Measurements from ENCODE around the gene GINM1.

GINM1 gene

DNA sequence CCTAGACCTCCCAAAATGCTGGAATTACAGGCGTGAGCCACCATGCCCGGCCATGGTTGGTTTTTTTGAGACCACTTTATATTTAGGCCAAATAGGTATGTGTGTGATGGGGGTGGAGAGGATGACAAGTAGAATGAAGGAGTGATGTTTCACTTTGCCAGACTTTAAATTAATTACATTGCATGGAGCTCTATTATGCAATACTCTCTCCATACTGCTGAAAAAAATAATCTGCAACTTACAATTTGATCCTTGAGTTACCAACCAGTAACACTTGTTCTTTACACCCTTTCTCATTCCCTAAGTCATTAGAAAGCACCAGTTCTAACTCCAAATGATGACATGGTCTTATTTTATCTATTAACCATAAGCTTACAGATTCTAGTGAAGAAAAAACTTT, 26.8 kb downstream of the GINM1 start:
- no peak overlapping the region for H3K4me3 ChIP-seq (ENCODE audit: low read depth, low read length)

DNA sequence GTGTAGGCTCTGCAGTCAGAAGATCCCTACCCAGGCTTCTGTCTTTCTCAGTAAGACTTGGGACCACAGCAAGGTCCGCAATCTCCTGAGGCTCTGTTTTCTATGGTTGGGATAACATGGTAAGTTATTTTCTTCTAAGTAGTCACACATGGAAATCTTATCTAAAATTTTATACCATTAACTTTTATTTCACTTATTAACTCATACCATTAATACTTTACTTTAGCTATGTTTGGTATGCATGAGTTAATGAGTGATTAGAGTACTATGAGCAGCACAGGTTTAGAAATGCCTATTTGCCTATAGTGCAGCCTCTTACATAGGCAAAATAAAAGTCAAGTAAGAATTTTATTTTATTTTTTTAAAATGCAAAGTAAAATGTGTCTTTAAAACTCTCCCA, 27.2 kb downstream of the GINM1 start:
- no peak overlapping the region for H3K4me3 ChIP-seq (ENCODE audit: low read depth, low read length)

DNA sequence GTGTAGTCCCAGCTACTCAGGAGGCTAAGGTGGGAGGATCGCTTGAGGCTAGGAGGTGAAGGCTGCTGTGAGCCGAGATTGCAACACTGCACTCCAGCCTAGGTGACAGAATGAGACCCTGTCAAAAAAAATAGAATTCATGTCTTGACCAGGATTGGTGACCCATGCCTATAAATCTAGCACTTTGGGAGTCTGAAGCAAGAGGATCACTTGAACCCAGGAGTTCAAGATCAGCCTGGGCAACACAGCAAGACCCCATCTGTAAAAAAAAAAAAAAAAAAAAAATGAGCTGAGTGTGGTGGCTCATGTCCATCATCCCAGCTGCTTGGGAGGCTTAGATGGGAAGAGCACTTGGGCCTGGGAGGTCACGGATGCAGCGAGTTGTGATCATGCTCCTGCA, 34.3 kb downstream of the GINM1 start:
- no peak overlapping the region for H3K4me3 ChIP-seq (ENCODE audit: low read depth, low read length)

DNA sequence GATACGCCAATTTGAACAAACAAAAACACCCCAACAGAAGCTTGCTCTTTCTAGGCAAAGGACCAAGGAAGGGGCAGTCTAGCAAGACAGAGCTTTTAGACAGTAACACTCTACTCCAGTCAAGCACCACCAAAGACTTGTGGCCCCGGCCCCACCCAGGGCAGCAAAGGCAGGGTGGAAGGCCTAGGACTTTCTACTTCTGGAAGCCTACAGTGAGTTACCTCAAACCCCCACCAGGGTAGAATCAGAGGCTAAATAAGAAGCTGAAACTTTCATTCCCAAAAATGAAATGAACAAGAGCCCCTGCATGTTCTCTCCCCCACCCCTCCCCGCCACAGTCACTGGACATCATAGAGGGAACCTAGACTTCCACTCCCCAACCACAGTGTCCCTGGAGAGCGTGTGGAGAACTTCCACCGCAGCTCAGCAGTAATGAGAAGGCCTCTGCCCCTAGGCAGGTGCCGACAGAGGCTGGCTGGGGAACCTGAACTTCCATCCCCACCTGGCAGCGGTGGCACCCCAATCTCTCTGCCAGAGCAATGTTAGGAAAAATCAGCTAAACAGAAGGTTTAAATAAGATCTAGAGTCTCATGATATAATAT, 42.3 kb downstream of the GINM1 start:
- H3K4me3 ChIP-seq (ENCODE audit: low read depth, low read length): no peak overlapping the region

DNA sequence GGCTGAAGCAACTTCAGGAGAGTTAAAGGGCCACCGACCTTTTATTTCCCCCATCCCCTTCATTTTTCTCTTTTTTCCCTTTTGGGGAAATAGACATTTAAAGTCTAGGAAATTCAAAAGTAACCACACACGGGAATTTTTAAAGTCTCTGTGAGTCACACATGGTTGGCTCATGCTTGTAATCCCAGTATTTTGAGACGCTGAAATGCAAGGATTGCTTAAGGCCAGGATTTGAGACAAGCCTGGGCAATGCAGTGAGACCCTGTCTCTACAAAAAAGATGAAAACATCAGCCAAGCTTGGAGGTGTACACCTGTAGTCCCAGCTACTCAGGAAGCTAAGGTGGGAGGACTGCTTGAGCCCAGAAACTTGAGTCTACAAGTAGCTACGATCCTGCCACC, 48.2 kb downstream of the GINM1 start:
- H3K4me3 ChIP-seq (ENCODE audit: low read depth, low read length): no peak overlapping the region

DNA sequence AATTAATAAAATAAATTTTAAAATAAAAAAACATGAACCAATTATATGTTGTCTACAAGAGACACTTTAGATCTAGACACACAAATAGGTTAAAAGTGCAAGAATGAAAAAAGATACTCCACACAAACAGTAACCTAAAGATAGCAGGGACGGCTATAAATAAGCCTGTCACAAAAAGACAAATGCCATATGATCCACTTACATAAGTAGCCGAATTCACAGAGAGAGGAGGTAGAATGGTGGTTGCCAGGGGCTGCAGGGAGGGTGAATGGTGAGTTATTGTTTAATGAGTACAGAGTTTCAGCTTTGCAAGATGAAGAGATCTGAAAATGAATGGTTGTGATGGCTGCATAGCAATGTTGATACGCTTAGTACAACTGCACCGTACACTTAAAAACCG, 49.6 kb downstream of the GINM1 start:
- no peak overlapping the region for H3K4me3 ChIP-seq (ENCODE audit: low read depth, low read length)

DNA sequence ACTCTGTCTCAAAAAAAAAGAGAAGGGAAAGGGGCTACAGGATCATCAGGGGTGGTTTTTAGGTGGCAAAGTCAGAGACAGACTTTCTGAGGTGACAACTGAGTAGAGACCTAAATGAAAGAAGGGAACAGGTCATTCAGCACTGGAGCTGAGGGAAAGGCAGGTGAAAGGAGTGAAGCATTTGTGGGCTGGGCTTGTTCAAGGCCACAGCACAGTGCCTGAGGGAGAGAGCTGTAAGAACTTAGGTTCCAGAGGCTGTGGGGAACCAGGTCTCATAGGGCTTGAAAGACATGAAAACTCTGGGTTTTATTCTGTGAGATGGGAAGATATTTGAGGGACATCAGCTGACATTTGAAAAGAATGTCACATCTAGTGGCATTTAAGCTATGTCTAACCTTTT, 61.5 kb downstream of the GINM1 start:
- no peak overlapping the region for H3K4me3 ChIP-seq (ENCODE audit: low read depth, low read length)

DNA sequence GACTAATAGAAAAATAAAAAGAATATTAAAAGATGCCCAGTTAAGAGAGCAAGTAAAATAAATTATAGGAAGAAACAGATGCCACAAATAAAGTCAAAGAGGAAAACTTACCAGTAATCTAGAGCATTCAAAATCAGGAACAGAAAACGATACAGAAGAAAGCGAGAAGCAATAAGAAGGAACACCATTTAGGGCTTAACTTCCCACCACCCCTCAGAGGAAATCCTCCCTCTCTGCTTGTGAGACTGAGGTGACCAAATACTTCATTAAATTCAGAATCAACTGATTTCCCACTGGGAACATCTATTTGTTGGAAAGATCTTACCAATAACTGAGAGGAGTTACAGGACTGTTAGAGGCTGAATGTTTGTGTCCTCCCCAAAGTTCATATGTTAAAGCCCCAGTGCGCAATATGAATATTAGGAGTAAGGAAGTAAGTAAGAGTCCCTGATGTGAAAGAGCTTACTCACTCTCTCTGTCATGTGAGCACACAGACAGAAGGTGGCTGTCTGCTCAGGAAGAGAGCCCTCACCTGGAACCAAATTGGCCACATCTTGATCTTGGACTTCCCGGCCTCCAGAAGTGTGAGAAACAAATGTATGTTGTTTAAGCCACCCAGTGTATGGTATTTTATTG, 62.8 kb downstream of the GINM1 start:
- H3K4me3 ChIP-seq (ENCODE audit: low read depth, low read length): no peak overlapping the region

DNA sequence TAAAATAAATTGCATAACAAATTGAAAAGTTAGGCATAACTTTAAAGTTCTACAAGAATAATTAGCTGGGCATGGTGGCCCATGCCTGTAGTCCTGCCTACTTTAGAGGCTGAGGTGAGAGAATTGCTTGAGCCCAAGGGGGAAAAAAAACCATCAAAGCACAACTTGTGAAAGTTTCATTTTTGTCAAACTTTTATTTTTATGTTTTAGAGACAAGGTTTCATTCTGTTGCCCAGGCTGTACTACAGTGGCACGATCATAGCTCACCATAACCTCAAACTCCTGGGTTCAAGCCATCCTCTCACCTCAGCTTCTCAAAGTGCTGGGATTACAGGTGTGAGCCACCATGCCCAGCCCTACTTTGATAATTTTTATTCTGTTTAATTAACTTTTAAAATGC, 68.1 kb downstream of the GINM1 start:
- H3K4me3 ChIP-seq (ENCODE audit: low read depth, low read length): no peak overlapping the region

DNA sequence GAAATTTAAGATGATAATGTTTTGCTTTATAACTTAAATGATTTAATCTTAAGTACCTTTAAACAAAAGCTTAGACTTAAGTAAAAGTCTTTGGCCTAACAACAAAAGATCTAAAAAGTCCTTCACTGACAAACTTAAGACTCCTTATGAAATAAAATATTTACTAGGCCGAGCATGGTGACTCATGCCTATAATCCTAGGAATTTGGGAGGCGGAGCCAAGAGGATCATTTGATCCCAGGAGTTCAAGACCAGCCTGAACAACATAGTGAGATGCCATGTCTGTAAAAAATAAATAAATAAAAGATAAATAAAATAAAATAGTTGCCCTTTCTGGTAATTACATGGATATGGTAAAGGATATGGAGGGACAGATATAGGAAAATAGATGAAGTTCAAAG, 69.9 kb downstream of the GINM1 start:
- no peak overlapping the region for H3K4me3 ChIP-seq (ENCODE audit: low read depth, low read length)
